ENCODE results near the gene ZNF425. TPM values are rescaled to one million over a fixed set of nuclear protein-coding genes. Genes with fewer than 3 reads are reported as not detected.

Gene ZNF425
- total and polyA plus RNA-seq, 11 donors = 0.21 to 1.6 (median 0.91) TPM

GRCh38 chr7:149171892-149172533, 45.9 kb upstream of the ZNF425 start:
- H3K4me1 ChIP-seq = no peaks in the 10 kb centered on the region
- no peaks in the 10 kb centered on the region for H3K27me3 ChIP-seq
- no peak overlapping the region for H3K4me3 ChIP-seq
- no peak for ATAC-seq
- H3K36me3 ChIP-seq = peaks cover 0 to 99% (median 87%) of the 10 kb centered on the region in 9 donors
- H3K27ac ChIP-seq = no peak overlapping the region
- intact Hi-C loops (cut with DNase I) = no loop called here
- H3K9me3 ChIP-seq = no peaks in the 10 kb centered on the region
- TF ChIP-seq CTCF (IDR thresholded peaks at IDR 0.05) = no peak
- TF ChIP-seq POLR2A (IDR thresholded peaks at IDR 0.05) = no peak
- no peak for DNase-seq
- WGBS, 4 donors = 81 to 84% (median 83%) methylated on average over 9 of the region's 9 CpGs

GRCh38 chr7:149166630-149167352, 40.7 kb upstream of the ZNF425 start:
- Histone ChIP-seq H3K9me3 (no peaks in the 10 kb centered on the region), H3K27ac (no peak overlapping the region), H3K36me3 (peaks cover 0 to 97% (median 87%) of the 10 kb centered on the region in 9 donors), H3K27me3 (no peaks in the 10 kb centered on the region), H3K4me3 (no peak overlapping the region), H3K4me1 (no peaks in the 10 kb centered on the region)
- intact Hi-C loops (cut with DNase I) = no loop called here
- no peak for DNase-seq
- no peak for ATAC-seq
- no peak for TF ChIP-seq CTCF (IDR thresholded peaks at IDR 0.05)
- TF ChIP-seq POLR2A (IDR thresholded peaks at IDR 0.05) = no peak

GRCh38 chr7:149166142-149166541, 40.0 kb upstream of the ZNF425 start:
- no peak overlapping the region for H3K27ac ChIP-seq
- ATAC-seq (no peak), DNase-seq (no peak)
- WGBS, 4 donors = 39 to 72% (median 51%) methylated on average over 1 of the region's 1 CpG
- no peaks in the 10 kb centered on the region for H3K9me3 ChIP-seq
- no peaks in the 10 kb centered on the region for H3K27me3 ChIP-seq
- TF ChIP-seq POLR2A (IDR thresholded peaks at IDR 0.05) (no peak), CTCF (IDR thresholded peaks at IDR 0.05) (no peak)
- peaks cover 0 to 2% (median 0%) of the 10 kb centered on the region in 12 donors for H3K4me1 ChIP-seq
- no peak overlapping the region for H3K4me3 ChIP-seq
- peaks cover 0 to 97% (median 86%) of the 10 kb centered on the region in 9 donors for H3K36me3 ChIP-seq
- intact Hi-C loops (cut with DNase I) = no loop called here

GRCh38 chr7:149161241-149161848, 35.2 kb upstream of the ZNF425 start:
- intact Hi-C loops (cut with DNase I) = no loop called here
- TF ChIP-seq POLR2A (IDR thresholded peaks at IDR 0.05) (no peak), CTCF (IDR thresholded peaks at IDR 0.05) (no peak)
- Histone ChIP-seq H3K27ac (no peak overlapping the region), H3K4me1 (peaks cover 0 to 4% (median 0%) of the 10 kb centered on the region in 12 donors), H3K9me3 (no peaks in the 10 kb centered on the region), H3K4me3 (no peak overlapping the region), H3K27me3 (no peaks in the 10 kb centered on the region), H3K36me3 (peaks cover 0 to 84% (median 58%) of the 10 kb centered on the region in 9 donors)
- no peak for DNase-seq
- ATAC-seq = no peak
- WGBS, 4 donors = 58 to 67% (median 64%) methylated on average over 5 of the region's 5 CpGs

Data from heart left ventricle (tissue), 16 donors.